SK-N-SH treated with all-trans-retinoic acid at 6 μM for 48 hours (cell line): ENCODE data around the gene TEX14.

Experiments used
- ARNTL ChIP-seq: fragments of 450-650 bp; formaldehyde crosslinking; IDR thresholded peaks from 2 replicates; pipeline ENCODE4 v1.5.0; 2020; ENCODE audit warnings: low read depth, mild to moderate bottlenecking, moderate library complexity, borderline replicate concordance
- ESRRG ChIP-seq: fragments of 250-450 bp; sonication (Bioruptor Pico); IDR thresholded peaks from 2 replicates; pipeline ENCODE4 v1.6.1; 2021; ENCODE audit warnings: mild to moderate bottlenecking
- GLIS3 ChIP-seq: fragments of 250-450 bp; sonication (Bioruptor Pico); IDR thresholded peaks from 2 replicates; pipeline ENCODE4 v1.5.0; 2020; ENCODE audit warnings: mild to moderate bottlenecking, moderate library complexity
- OSR1 ChIP-seq: fragments of 250-450 bp; sonication (Bioruptor Pico); IDR thresholded peaks from 2 replicates; pipeline ENCODE4 v1.8.0; 2022; ENCODE audit warnings: moderate library complexity, mild to moderate bottlenecking, inconsistent platforms
- PATZ1 ChIP-seq: fragments of 250-450 bp; sonication (Bioruptor Pico); IDR thresholded peaks from 2 replicates; pipeline ENCODE4 v1.8.0; 2020; ENCODE audit warnings: mild to moderate bottlenecking, moderate library complexity, borderline replicate concordance
- RARB ChIP-seq: fragments of 250-450 bp; sonication (Bioruptor Pico); IDR thresholded peaks from 2 replicates; pipeline ENCODE4 v1.8.0; 2021; ENCODE audit warnings: mild to moderate bottlenecking, moderate library complexity
- ZFP30 ChIP-seq: fragments of 450-650 bp; formaldehyde crosslinking; IDR thresholded peaks from 2 replicates; pipeline ENCODE4 v1.5.0; 2022; ENCODE audit warnings: mild to moderate bottlenecking, moderate library complexity
- ZNF8 ChIP-seq: fragments of 450-650 bp; formaldehyde crosslinking; IDR thresholded peaks from 2 replicates; pipeline ENCODE4 v1.5.0; 2020; ENCODE audit warnings: mild to moderate bottlenecking, moderate library complexity

GRCh38 chr17:58564971-58565370 is 126.9 kb downstream of the TEX14 start:
- TF ChIP-seq ZNF8 (no peak), ARNTL (CRISPR knock-in tag) (no peak), ZFP30 (CRISPR knock-in tag) (no peak), OSR1 (CRISPR knock-in tag) (no peak), RARB (no peak), PATZ1 (CRISPR knock-in tag) (no peak), ESRRG (CRISPR knock-in tag) (no peak), GLIS3 (no peak)
